Neural progenitor cell (in vitro differentiated cells): ENCODE measurements around the gene UBA1. TPM values are rescaled to one million over a fixed set of nuclear protein-coding genes. Genes with fewer than 3 reads are reported as not detected.

Experiments used
- DNase-seq: peaks from one replicate; pipeline ENCODE4 v3.0.0-alpha.2; 2016; ENCODE audit warnings: low spot score
- H2AFZ ChIP-seq: fragments of 200-600 bp; sonication (generic); replicated peaks from 2 replicates; pipeline ENCODE4 v1.6.1; 2016; ENCODE audit warnings: antibody characterized with exemption
- H3F3A ChIP-seq: fragments of 200-600 bp; sonication (generic); 2 replicates; pipeline ENCODE4 v1.6.1; 2016; ENCODE audit warnings: antibody characterized with exemption, low read depth
- H3K27ac ChIP-seq: fragments of 200-600 bp; sonication (generic); 2 replicates; pipeline ENCODE4 v1.5.1; 2016; ENCODE audit warnings: mild to moderate bottlenecking
- H3K27me3 ChIP-seq: fragments of 200-600 bp; sonication (generic); 2 replicates; pipeline ENCODE4 v1.6.1; 2016; ENCODE audit warnings: mild to moderate bottlenecking, moderate library complexity
- H3K36me3 ChIP-seq: fragments of 200-600 bp; sonication (generic); 2 replicates; pipeline ENCODE4 v1.5.1; 2016
- H3K4me1 ChIP-seq: fragments of 200-600 bp; sonication (generic); 2 replicates; pipeline ENCODE4 v1.6.1; 2016; ENCODE audit warnings: mixed run types
- H3K4me2 ChIP-seq: fragments of 200-600 bp; sonication (generic); 2 replicates; pipeline ENCODE4 v1.6.1; 2016
- H3K4me3 ChIP-seq: fragments of 200-600 bp; sonication (generic); 2 replicates; pipeline ENCODE4 v1.5.1; 2016
- H3K79me2 ChIP-seq: fragments of 200-600 bp; sonication (generic); 2 replicates; pipeline ENCODE4 v1.6.1; 2016; ENCODE audit warnings: low read depth
- H3K9ac ChIP-seq: fragments of 200-600 bp; sonication (generic); 2 replicates; pipeline ENCODE4 v1.6.1; 2016
- H3K9me3 ChIP-seq: fragments of 200-600 bp; sonication (generic); 2 replicates; pipeline ENCODE4 v1.5.1; 2016; ENCODE audit warnings: low read depth
- H4K20me1 ChIP-seq: fragments of 200-600 bp; sonication (generic); 2 replicates; pipeline ENCODE4 v1.6.1; 2016; ENCODE audit warnings: low read depth
- H3K27ac Mint-ChIP-seq: 3 replicates; pipeline ENCODE4 v1.8.0; 2021; ENCODE audit warnings: mixed read lengths
- H3K27me3 Mint-ChIP-seq: 2 replicates; pipeline ENCODE4 v1.8.0; 2022; ENCODE audit warnings: low read depth, mild to moderate bottlenecking, inconsistent platforms, moderate library complexity, mixed read lengths; ENCODE audit not compliant: insufficient read depth
- H3K36me3 Mint-ChIP-seq: 3 replicates; pipeline ENCODE4 v1.8.0; 2021; ENCODE audit warnings: mixed read lengths
- H3K4me1 Mint-ChIP-seq: 3 replicates; pipeline ENCODE4 v1.8.0; 2021; ENCODE audit warnings: mixed read lengths
- H3K4me3 Mint-ChIP-seq: 3 replicates; pipeline ENCODE4 v1.8.0; 2021; ENCODE audit warnings: mild to moderate bottlenecking, moderate library complexity, mixed read lengths
- H3K9me3 Mint-ChIP-seq: 3 replicates; pipeline ENCODE4 v1.8.0; 2020; ENCODE audit warnings: mixed read lengths
- EZH2 ChIP-seq: fragments of 200-600 bp; sonication (generic); IDR thresholded peaks from 2 replicates; pipeline ENCODE4 v1.6.1; 2017; ENCODE audit warnings: antibody characterized with exemption, mild to moderate bottlenecking, moderate library complexity
- EZH2phosphoT487 ChIP-seq: fragments of 200-600 bp; sonication (generic); IDR thresholded peaks from 2 replicates; pipeline ENCODE4 v1.6.1; 2017; ENCODE audit warnings: antibody characterized with exemption
- total RNA-seq: library from RNA; depleted of rRNA; stranded (reverse); fragments of >200 nt; gene quantifications from 2 replicates; pipeline ENCODE4 v1.2.3, GENCODE V29; 2015; ENCODE audit warnings: low replicate concordance
- TF ChIP-seq, protein P1 (sequence below): fragments of 200-600 bp; sonication (generic); IDR thresholded peaks from 2 replicates; pipeline ENCODE4 v1.5.1; 2017; ENCODE audit warnings: antibody characterized with exemption, mild to moderate bottlenecking

UBA1 gene
- total RNA-seq, 1 donor from 2014 or later = 291 TPM

DNA sequence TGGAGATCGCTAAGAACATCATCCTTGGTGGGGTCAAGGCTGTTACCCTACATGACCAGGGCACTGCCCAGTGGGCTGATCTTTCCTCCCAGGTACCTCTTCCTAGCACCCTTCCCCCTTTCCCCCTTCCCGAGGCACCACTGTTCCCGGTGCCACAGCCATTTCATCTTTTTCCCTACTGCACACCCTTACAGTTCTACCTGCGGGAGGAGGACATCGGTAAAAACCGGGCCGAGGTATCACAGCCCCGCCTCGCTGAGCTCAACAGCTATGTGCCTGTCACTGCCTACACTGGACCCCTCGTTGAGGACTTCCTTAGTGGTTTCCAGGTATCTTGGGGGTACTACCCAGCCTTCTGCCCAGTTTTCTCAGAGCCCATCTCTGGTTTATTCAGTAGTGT, 5.7 kb downstream of the UBA1 start:
- no peaks in the 10 kb centered on the region for H3K9me3 ChIP-seq
- Mint-ChIP-seq H3K9me3 (no peaks in the 10 kb centered on the region), H3K4me1 (peaks cover 41% of the 10 kb centered on the region), H3K27ac (no peak overlapping the region), H3K36me3 (peaks cover 67% of the 10 kb centered on the region), H3K27me3 (peaks cover 6% of the 10 kb centered on the region), H3K4me3 (no peak overlapping the region)
- no peak for DNase-seq
- peaks cover 81% of the 10 kb centered on the region for H4K20me1 ChIP-seq
- H3K9ac ChIP-seq = no peak overlapping the region
- H3K79me2 ChIP-seq = peaks cover 71% of the 10 kb centered on the region
- H3K4me3 ChIP-seq = no peak overlapping the region
- no peak overlapping the region for H3K27ac ChIP-seq
- no peak overlapping the region for H3K4me2 ChIP-seq
- peaks cover 7% of the 10 kb centered on the region for H3K36me3 ChIP-seq
- peaks cover 4% of the 10 kb centered on the region for H3F3A ChIP-seq
- H2AFZ ChIP-seq = no peak overlapping the region
- H3K4me1 ChIP-seq = peaks cover 35% of the 10 kb centered on the region
- no peaks in the 10 kb centered on the region for H3K27me3 ChIP-seq
- TF ChIP-seq EZH2 (no peak), EZH2phosphoT487 (no peak)
- TF ChIP-seq, protein P1, sequence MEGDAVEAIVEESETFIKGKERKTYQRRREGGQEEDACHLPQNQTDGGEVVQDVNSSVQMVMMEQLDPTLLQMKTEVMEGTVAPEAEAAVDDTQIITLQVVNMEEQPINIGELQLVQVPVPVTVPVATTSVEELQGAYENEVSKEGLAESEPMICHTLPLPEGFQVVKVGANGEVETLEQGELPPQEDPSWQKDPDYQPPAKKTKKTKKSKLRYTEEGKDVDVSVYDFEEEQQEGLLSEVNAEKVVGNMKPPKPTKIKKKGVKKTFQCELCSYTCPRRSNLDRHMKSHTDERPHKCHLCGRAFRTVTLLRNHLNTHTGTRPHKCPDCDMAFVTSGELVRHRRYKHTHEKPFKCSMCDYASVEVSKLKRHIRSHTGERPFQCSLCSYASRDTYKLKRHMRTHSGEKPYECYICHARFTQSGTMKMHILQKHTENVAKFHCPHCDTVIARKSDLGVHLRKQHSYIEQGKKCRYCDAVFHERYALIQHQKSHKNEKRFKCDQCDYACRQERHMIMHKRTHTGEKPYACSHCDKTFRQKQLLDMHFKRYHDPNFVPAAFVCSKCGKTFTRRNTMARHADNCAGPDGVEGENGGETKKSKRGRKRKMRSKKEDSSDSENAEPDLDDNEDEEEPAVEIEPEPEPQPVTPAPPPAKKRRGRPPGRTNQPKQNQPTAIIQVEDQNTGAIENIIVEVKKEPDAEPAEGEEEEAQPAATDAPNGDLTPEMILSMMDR = no peak

DNA sequence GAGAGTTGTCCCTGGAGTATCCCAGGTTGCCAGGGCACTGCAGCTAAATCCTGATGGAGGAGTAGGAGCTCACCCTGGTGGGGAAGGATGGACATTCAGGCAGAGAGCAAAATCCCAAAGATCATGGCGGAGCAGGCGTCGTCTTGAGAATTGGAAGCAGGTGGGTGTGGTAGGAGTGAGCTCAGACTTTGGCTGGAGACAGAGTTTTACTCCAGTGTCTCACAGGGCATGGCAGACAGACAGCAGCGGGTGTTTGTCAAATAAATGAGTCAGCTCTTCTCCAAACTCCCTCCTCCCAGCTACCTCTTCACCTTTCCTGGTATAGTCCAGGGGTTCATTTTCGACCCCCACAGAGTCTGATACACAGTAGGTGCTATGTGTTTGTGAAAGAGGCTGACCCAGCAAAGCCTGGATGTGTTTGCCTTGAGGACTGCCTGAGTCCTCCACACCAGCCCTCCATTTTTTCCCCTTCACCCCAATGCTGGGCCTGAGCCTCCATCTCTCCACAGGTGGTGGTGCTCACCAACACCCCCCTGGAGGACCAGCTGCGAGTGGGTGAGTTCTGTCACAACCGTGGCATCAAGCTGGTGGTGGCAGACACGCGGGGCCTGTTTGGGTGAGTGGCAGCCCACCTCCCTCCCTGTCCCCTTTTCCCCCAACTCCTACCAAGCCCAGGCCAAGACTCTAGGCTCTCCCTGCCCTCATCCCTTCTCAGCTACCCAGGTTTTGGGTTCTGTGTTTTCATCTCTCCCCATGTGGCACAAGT, 6.9 kb downstream of the UBA1 start:
- Histone ChIP-seq H3K79me2 (peaks cover 65% of the 10 kb centered on the region), H3K4me2 (no peak overlapping the region), H3K27ac (no peak overlapping the region), H3K36me3 (peaks cover 7% of the 10 kb centered on the region), H3K4me3 (no peak overlapping the region), H3K9me3 (no peaks in the 10 kb centered on the region), H2AFZ (no peak overlapping the region), H3K27me3 (no peaks in the 10 kb centered on the region), H4K20me1 (peaks cover 78% of the 10 kb centered on the region), H3K9ac (no peak overlapping the region), H3K4me1 (peaks cover 26% of the 10 kb centered on the region), H3F3A (peaks cover 4% of the 10 kb centered on the region)
- TF ChIP-seq EZH2 = no peak
- TF ChIP-seq, protein P1 = no peak
- no peak for TF ChIP-seq EZH2phosphoT487
- Mint-ChIP-seq H3K4me1 (peaks cover 29% of the 10 kb centered on the region), H3K4me3 (no peak overlapping the region), H3K9me3 (no peaks in the 10 kb centered on the region), H3K27ac (no peak overlapping the region), H3K36me3 (peaks cover 65% of the 10 kb centered on the region), H3K27me3 (peaks cover 3% of the 10 kb centered on the region)
- no peak for DNase-seq

DNA sequence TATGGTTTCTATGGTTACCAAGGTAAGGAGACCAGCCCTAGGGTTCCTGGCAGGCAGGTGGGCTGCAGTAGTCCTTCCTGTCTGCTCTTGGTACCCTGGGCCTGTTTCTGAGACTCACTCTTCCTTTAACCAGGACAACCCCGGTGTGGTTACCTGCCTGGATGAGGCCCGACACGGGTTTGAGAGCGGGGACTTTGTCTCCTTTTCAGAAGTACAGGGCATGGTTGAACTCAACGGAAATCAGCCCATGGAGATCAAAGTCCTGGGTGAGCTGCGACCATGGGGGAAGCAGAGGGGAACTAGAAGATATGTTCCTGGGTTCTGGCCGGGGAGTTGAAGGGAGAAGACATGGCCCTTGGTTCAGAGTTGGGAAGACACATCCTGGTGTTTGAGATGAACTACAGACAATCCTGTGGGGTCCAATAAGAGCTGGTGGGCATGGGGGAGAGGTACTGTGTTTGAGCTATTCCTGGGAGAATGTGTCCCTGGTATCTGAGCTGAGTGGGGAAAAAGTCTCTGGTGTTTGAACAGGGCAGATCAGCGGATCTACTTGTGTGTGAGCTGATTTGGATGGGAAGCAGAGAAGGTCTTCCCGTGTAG, 7.8 kb downstream of the UBA1 start:
- H3K4me3 Mint-ChIP-seq = no peak overlapping the region
- H3K9me3 Mint-ChIP-seq = no peaks in the 10 kb centered on the region
- H3K79me2 ChIP-seq = peaks cover 56% of the 10 kb centered on the region
- H3K4me3 ChIP-seq = no peak overlapping the region
- peaks cover 69% of the 10 kb centered on the region for H4K20me1 ChIP-seq
- DNase-seq = no peak
- H3K36me3 ChIP-seq = peaks cover 9% of the 10 kb centered on the region
- H3K4me1 ChIP-seq = peaks cover 17% of the 10 kb centered on the region
- no peaks in the 10 kb centered on the region for H3K9me3 ChIP-seq
- H3K4me1 Mint-ChIP-seq = peaks cover 21% of the 10 kb centered on the region
- H3K27me3 ChIP-seq = no peaks in the 10 kb centered on the region
- no peak overlapping the region for H2AFZ ChIP-seq
- H3K27ac ChIP-seq = no peak overlapping the region
- no peak for TF ChIP-seq EZH2
- TF ChIP-seq, protein P1 = no peak
- no peak for TF ChIP-seq EZH2phosphoT487
- peaks cover 65% of the 10 kb centered on the region for H3K36me3 Mint-ChIP-seq
- H3K27ac Mint-ChIP-seq = no peak overlapping the region
- H3K27me3 Mint-ChIP-seq = peaks cover 5% of the 10 kb centered on the region
- H3F3A ChIP-seq = peaks cover 4% of the 10 kb centered on the region
- H3K9ac ChIP-seq = no peak overlapping the region
- H3K4me2 ChIP-seq = no peak overlapping the region
